IMR-90 (cell line): ENCODE results near the gene CHSY3. TPM values are rescaled to one million over a fixed set of nuclear protein-coding genes. Genes with fewer than 3 reads are reported as not detected.

Experiments used
- ATAC-seq: fragments of 200-7000 bp; cut with Tn5 transposase; 2 replicates; pipeline ENCODE4 v1.9.1; 2020; ENCODE audit warnings: low read depth, mild to moderate bottlenecking, moderate library complexity
- BruUV-seq: library from RNA; stranded (reverse); fragments of 400-500 nt; replicated peaks from 2 replicates; lab custom pipeline; 2021; lab: Mats Ljungman, UMichigan
- CTCF ChIA-PET: fragments of 300-600 bp; formaldehyde crosslinking; extraction: SDS; loops from one replicate; lab custom pipeline; 2021; ENCODE audit warnings: antibody characterized with exemption; lab: Yijun Ruan, JAX
- POLR2A ChIA-PET: fragments of 300-600 bp; sonication (Branson Sonifier 250); formaldehyde crosslinking; loops from one replicate; lab custom pipeline; 2022; ENCODE audit warnings: antibody characterized with exemption; ENCODE audit not compliant: unreplicated experiment; lab: Charles Lee
- DNase-seq: peaks from one replicate; pipeline ENCODE4 v3.0.0; 2013
- H2AFZ ChIP-seq: replicated peaks from 2 replicates; pipeline ENCODE3; 2013; ENCODE audit warnings: low read length, mild to moderate bottlenecking; ENCODE audit not compliant: poor library complexity
- H2AK5ac ChIP-seq: 2 replicates; pipeline ENCODE4 v1.6.1; 2013; ENCODE audit warnings: low read depth, low read length, inconsistent platforms
- H2AK9ac ChIP-seq: replicated peaks from 2 replicates; pipeline ENCODE3; 2013; ENCODE audit warnings: mild to moderate bottlenecking, low read depth, low read length, moderate library complexity; ENCODE audit not compliant: poor library complexity
- H2BK120ac ChIP-seq: 2 replicates; pipeline ENCODE4 v1.6.1; 2013; ENCODE audit warnings: low read depth, low read length, inconsistent platforms
- H2BK15ac ChIP-seq: 3 replicates; pipeline ENCODE4 v1.6.1; 2013; ENCODE audit warnings: low read depth, low read length, inconsistent platforms
- H2BK20ac ChIP-seq: 2 replicates; pipeline ENCODE4 v1.6.1; 2013; ENCODE audit warnings: low read depth, mild to moderate bottlenecking, inconsistent platforms, low read length, moderate library complexity
- H2BK5ac ChIP-seq: 2 replicates; pipeline ENCODE4 v1.6.1; 2013; ENCODE audit warnings: mild to moderate bottlenecking, low read depth, low read length, inconsistent platforms; ENCODE audit not compliant: poor library complexity, severe bottlenecking
- H3K14ac ChIP-seq: replicated peaks from 2 replicates; pipeline ENCODE4 v1.6.1; 2013; ENCODE audit warnings: low read depth, low read length, inconsistent platforms
- H3K18ac ChIP-seq: 2 replicates; pipeline ENCODE4 v1.6.1; 2013; ENCODE audit warnings: low read depth, low read length, control low read depth
- H3K23ac ChIP-seq: 2 replicates; pipeline ENCODE4 v1.6.1; 2013; ENCODE audit warnings: low read depth, low read length, inconsistent platforms
- H3K27ac ChIP-seq: 2 replicates; pipeline ENCODE4 v1.5.1; 2013; ENCODE audit warnings: mild to moderate bottlenecking, control low read depth, low read length; ENCODE audit not compliant: insufficient read depth
- H3K27me3 ChIP-seq: 2 replicates; pipeline ENCODE4 v1.6.1; 2013; ENCODE audit warnings: low read length; ENCODE audit not compliant: control insufficient read depth, insufficient read depth
- H3K36me3 ChIP-seq: 2 replicates; pipeline ENCODE4 v1.6.1; 2013; ENCODE audit warnings: low read length, mixed read lengths; ENCODE audit not compliant: control insufficient read depth, insufficient read depth
- H3K4ac ChIP-seq: 2 replicates; pipeline ENCODE4 v1.6.1; 2013; ENCODE audit warnings: low read depth, low read length, inconsistent platforms
- H3K4me1 ChIP-seq: 2 replicates; pipeline ENCODE4 v1.6.1; 2013; ENCODE audit warnings: low read length, mixed read lengths; ENCODE audit not compliant: control insufficient read depth, insufficient read depth
- H3K4me2 ChIP-seq: 2 replicates; pipeline ENCODE4 v1.6.1; 2013; ENCODE audit warnings: low read depth, mild to moderate bottlenecking, control low read depth, low read length, moderate library complexity
- H3K4me3 ChIP-seq: 2 replicates; pipeline ENCODE4 v1.5.1; 2013; ENCODE audit warnings: low read depth, mild to moderate bottlenecking, control low read depth, low read length, moderate library complexity; ENCODE audit not compliant: insufficient read depth
- H3K56ac ChIP-seq: 2 replicates; pipeline ENCODE4 v1.6.1; 2013; ENCODE audit warnings: low read length, inconsistent platforms; ENCODE audit not compliant: insufficient read depth; ENCODE audit errors: extremely low read depth
- H3K79me1 ChIP-seq, 2 experiments: 2 replicates each; pipeline ENCODE4 v1.6.1; 2013; ENCODE audit warnings: low read length in 2 of 2, inconsistent platforms in 1 of 2, low read depth in 1 of 2
- H3K9ac ChIP-seq: 2 replicates; pipeline ENCODE4 v1.6.1; 2013; ENCODE audit warnings: low read depth, low read length, control low read depth
- H3K9me1 ChIP-seq: 2 replicates; pipeline ENCODE4 v1.6.1; 2013; ENCODE audit warnings: low read length, inconsistent platforms; ENCODE audit not compliant: insufficient read depth
- H3K9me3 ChIP-seq: 2 replicates; pipeline ENCODE4 v1.6.1; 2013; ENCODE audit warnings: low read length; ENCODE audit not compliant: control insufficient read depth, insufficient read depth
- H4K20me1 ChIP-seq: 2 replicates; pipeline ENCODE4 v1.6.1; 2013; ENCODE audit warnings: low read length, inconsistent platforms; ENCODE audit not compliant: insufficient read depth
- H4K5ac ChIP-seq: 2 replicates; pipeline ENCODE4 v1.6.1; 2013; ENCODE audit warnings: mild to moderate bottlenecking, low read depth, low read length, control low read depth
- H4K8ac ChIP-seq, 2 experiments: 2 replicates each; pipeline ENCODE4 v1.6.1; 2013; ENCODE audit warnings: low read depth in 2 of 2, low read length in 2 of 2, control low read depth in 1 of 2, inconsistent platforms in 1 of 2
- H4K91ac ChIP-seq: 2 replicates; pipeline ENCODE4 v1.6.1; 2013; ENCODE audit warnings: low read depth, low read length, inconsistent platforms; ENCODE audit not compliant: insufficient read depth
- ELK1 ChIP-seq: fragments of 150-350 bp; IDR thresholded peaks from 2 replicates; pipeline ENCODE4 v1.6.1; 2016; ENCODE audit warnings: low read depth, mild to moderate bottlenecking, low read length, moderate library complexity, borderline replicate concordance
- MAFK ChIP-seq: IDR thresholded peaks from 2 replicates; pipeline ENCODE4 v1.6.1; 2012; ENCODE audit warnings: low read depth, low read length, improper control_type of control experiment
- RCOR1 ChIP-seq: IDR thresholded peaks from 2 replicates; pipeline ENCODE4 v1.6.1; 2012; ENCODE audit warnings: mild to moderate bottlenecking, low read length, improper control_type of control experiment; ENCODE audit not compliant: insufficient replicate concordance
- WGBS, 2 experiments: methylation state at CpG; one replicate each; pipeline versions ENCODE4 v1.1.5 to v1.1.7; 2013; ENCODE audit warnings: missing lambda C conversion rate in 2 of 2; ENCODE audit not compliant: insufficient read length in 1 of 2; ENCODE audit errors: extremely low coverage in 2 of 2; 5-methylcytosine and 5-hydroxymethylcytosine counted together
- dilution Hi-C: fragments of 300-500 bp; cut with HindIII; formaldehyde crosslinking; loops from one replicate; pipeline ENCODE4 v1.14.3; 2018; ENCODE audit warnings: low sequenced_read_pairs; ENCODE audit not compliant: unreplicated experiment
- in situ Hi-C: fragments of 300-500 bp; cut with MboI; formaldehyde crosslinking; loops from 3 replicates; pipeline ENCODE4 v1.14.3; 2019; ENCODE audit warnings: low sequenced_read_pairs, inconsistent platforms, mixed read lengths
- intact Hi-C: fragments of 100-400 bp; cut with micrococcal nuclease; formaldehyde crosslinking; loops from 2 replicates; pipeline ENCODE4 v1.10.0; 2022
- polyA plus RNA-seq, 3 experiments: library from polyadenylated mRNA; depleted of rRNA; stranded (reverse); fragments of >200 nt; gene quantifications; 2 replicates each; pipeline ENCODE4 v1.2.3, GENCODE V29; 2012; ENCODE audit warnings: low replicate concordance in 1 of 3
- total RNA-seq: library from RNA; depleted of rRNA; stranded (reverse); fragments of >200 nt; gene quantifications from 2 replicates; pipeline ENCODE4 v1.2.3, GENCODE V29; 2012

The CHSY3 gene
- total and polyA plus RNA-seq, 2 of the 4 experiments (the other 2 are of a cell fraction) = 0.62 to 1.3 TPM

- H2BK120ac ChIP-seq = no peak overlapping the region
- 14 to 100% methylated on average over 1 to 2 of the region's 3 CpGs for WGBS, 2 experiments
- no peak overlapping the region for H2BK15ac ChIP-seq
- DNase-seq (no peak), ATAC-seq (no peak)
- POLR2A ChIA-PET = no interaction called here
- H3K27ac ChIP-seq = no peak overlapping the region
- no peak overlapping the region for H4K91ac ChIP-seq
- H4K8ac ChIP-seq = no peak overlapping the region
- H3K23ac ChIP-seq = no peak overlapping the region
- BruUV-seq = no TSS peak
- no peak overlapping the region for H3K9ac ChIP-seq
- peaks cover 2% of the 10 kb centered on the region; the same call in 1 of the 2 replicates for H3K9me3 ChIP-seq
- intact Hi-C loops (no loop called here), in situ Hi-C loops (no loop called here), dilution Hi-C loops (no loop called here)
- TF ChIP-seq MAFK (no peak), RCOR1 (no peak), ELK1 (no peak)
- H2AK9ac ChIP-seq = no peak overlapping the region
- no peak overlapping the region for H3K56ac ChIP-seq
- H2AK5ac ChIP-seq = no peak overlapping the region
- no peak overlapping the region for H3K14ac ChIP-seq
- no peaks in the 10 kb centered on the region for H3K36me3 ChIP-seq
- no peaks in the 10 kb centered on the region for H4K20me1 ChIP-seq
- H3K4me1 ChIP-seq = no peaks in the 10 kb centered on the region
- no peaks in the 10 kb centered on the region for H3K9me1 ChIP-seq
- no peak overlapping the region for H2BK5ac ChIP-seq
- no peak overlapping the region for H3K4me3 ChIP-seq
- no peak overlapping the region for H4K5ac ChIP-seq
- H3K18ac ChIP-seq = no peak overlapping the region
- no peak overlapping the region for H3K4ac ChIP-seq
- no peak overlapping the region for H2AFZ ChIP-seq
- no peaks in the 10 kb centered on the region for H3K79me1 ChIP-seq
- H3K4me2 ChIP-seq = no peak overlapping the region
- CTCF ChIA-PET = no interaction called here
- H3K27me3 ChIP-seq = no peaks in the 10 kb centered on the region
- H2BK20ac ChIP-seq = no peak overlapping the region
Observed at GRCh38 chr5:130164966-130165365, 260.7 kb downstream of the CHSY3 start.
